Mucosa of stomach (tissue), 1 donor: ENCODE measurements around the gene URI1.
A peak's percentile ranks its signal among the peaks of the same experiment; 100 is the strongest.
"Not testable (repeated sequence)": the region's sequence is repeated elsewhere in the genome, so short reads cannot be mapped to it uniquely, and the experiment has no call there.

Source experiments
- H3K27me3 ChIP-seq: one replicate; pipeline ENCODE4 v1.7.0; 2013; ENCODE audit warnings: mild to moderate bottlenecking, low read length; ENCODE audit not compliant: control insufficient read depth, insufficient read depth
- H3K36me3 ChIP-seq: one replicate; pipeline ENCODE4 v1.7.0; 2013; ENCODE audit warnings: low read length; ENCODE audit not compliant: control insufficient read depth, insufficient read depth
- H3K4me1 ChIP-seq: one replicate; pipeline ENCODE4 v1.7.0; 2013; ENCODE audit warnings: mild to moderate bottlenecking, low read length; ENCODE audit not compliant: control insufficient read depth, insufficient read depth
- H3K4me3 ChIP-seq: one replicate; pipeline ENCODE4 v1.7.0; 2013; ENCODE audit warnings: low read length
- H3K9ac ChIP-seq: one replicate; pipeline ENCODE4 v1.7.0; 2013; ENCODE audit warnings: mild to moderate bottlenecking, low read length, moderate library complexity
- H3K9me3 ChIP-seq: one replicate; pipeline ENCODE4 v1.7.0; 2013; ENCODE audit warnings: mild to moderate bottlenecking, low read length, moderate library complexity; ENCODE audit not compliant: control insufficient read depth
- donor health status: Pancreatic carcinoma.

URI1 gene

GRCh38 chr19:29941828-29942403, at the start of gene URI1:
URI1 (plus strand) TSS chr19:29942239; CDS start chr19:29942548, 309 bp downstream.
- peaks cover 5% of the 10 kb centered on the region for H3K4me1 ChIP-seq
- H3K4me3 ChIP-seq: peak within 1 kb of the TSS; percentile 88
- H3K36me3 ChIP-seq: no peaks in the 10 kb centered on the region
- H3K27me3 ChIP-seq: peaks cover 9% of the 10 kb centered on the region
- peak within 1 kb of the TSS; percentile 77 for H3K9ac ChIP-seq
- H3K9me3 ChIP-seq: no peaks in the 10 kb centered on the region

GRCh38 chr19:29893606-29894284, 48.3 kb upstream of the URI1 start:
- Histone ChIP-seq H3K9me3 (no peaks in the 10 kb centered on the region), H3K4me3 (no peak overlapping the region), H3K27me3 (peaks cover 3% of the 10 kb centered on the region)

GRCh38 chr19:29896802-29897201, 45.2 kb upstream of the URI1 start:
- Histone ChIP-seq H3K27me3 (peaks cover 3% of the 10 kb centered on the region), H3K4me3 (no peak overlapping the region), H3K4me1 (no peaks in the 10 kb centered on the region), H3K9ac (no peak overlapping the region), H3K36me3 (no peaks in the 10 kb centered on the region), H3K9me3 (no peaks in the 10 kb centered on the region)

More at GRCh38 chr19:29893606-29894284, 48.3 kb upstream of the URI1 start:
- Histone ChIP-seq H3K4me1 (no peaks in the 10 kb centered on the region), H3K36me3 (no peaks in the 10 kb centered on the region), H3K9ac (no peak overlapping the region)

- Histone ChIP-seq H3K9ac (no peak overlapping the region), H3K9me3 (no peaks in the 10 kb centered on the region), H3K27me3 (peaks cover 3% of the 10 kb centered on the region), H3K4me1 (no peaks in the 10 kb centered on the region), H3K4me3 (no peak overlapping the region), H3K36me3 (no peaks in the 10 kb centered on the region)
Measured at GRCh38 chr19:29897466-29897865, 44.6 kb upstream of the URI1 start.

GRCh38 chr19:29904017-29904416, 38.0 kb upstream of the URI1 start:
- Histone ChIP-seq H3K27me3 (no peaks in the 10 kb centered on the region), H3K4me3 (no peak overlapping the region), H3K36me3 (no peaks in the 10 kb centered on the region), H3K9ac (no peak overlapping the region), H3K9me3 (no peaks in the 10 kb centered on the region), H3K4me1 (no peaks in the 10 kb centered on the region)

GRCh38 chr19:29908963-29909944, 32.8 kb upstream of the URI1 start:
- no peak overlapping the region for H3K9ac ChIP-seq
- H3K4me1 ChIP-seq: no peaks in the 10 kb centered on the region

GRCh38 chr19:29914933-29915332, 27.1 kb upstream of the URI1 start:
- H3K9ac ChIP-seq: no peak overlapping the region
- no peaks in the 10 kb centered on the region for H3K9me3 ChIP-seq

More at GRCh38 chr19:29908963-29909944, 32.8 kb upstream of the URI1 start:
- H3K36me3 ChIP-seq: no peaks in the 10 kb centered on the region
- H3K9me3 ChIP-seq: no peaks in the 10 kb centered on the region
- H3K27me3 ChIP-seq: no peaks in the 10 kb centered on the region
- H3K4me3 ChIP-seq: no peak overlapping the region

GRCh38 chr19:29915832-29916231, 26.2 kb upstream of the URI1 start:
- H3K27me3 ChIP-seq, H3K4me3 ChIP-seq, H3K36me3 ChIP-seq, H3K9me3 ChIP-seq, H3K4me1 ChIP-seq, H3K9ac ChIP-seq: not testable (repeated sequence)

More at GRCh38 chr19:29914933-29915332, 27.1 kb upstream of the URI1 start:
- H3K4me1 ChIP-seq: peaks cover 4% of the 10 kb centered on the region
- no peaks in the 10 kb centered on the region for H3K36me3 ChIP-seq
- H3K27me3 ChIP-seq: no peaks in the 10 kb centered on the region
- no peak overlapping the region for H3K4me3 ChIP-seq

- Histone ChIP-seq H3K27me3 (no peaks in the 10 kb centered on the region), H3K9ac (no peak overlapping the region), H3K4me3 (no peak overlapping the region), H3K36me3 (no peaks in the 10 kb centered on the region), H3K4me1 (peaks cover 4% of the 10 kb centered on the region), H3K9me3 (no peaks in the 10 kb centered on the region)
Measured at GRCh38 chr19:29917911-29918310, 24.1 kb upstream of the URI1 start.

GRCh38 chr19:29918891-29919290, 23.1 kb upstream of the URI1 start:
- H3K9ac ChIP-seq: no peak overlapping the region
- H3K36me3 ChIP-seq: no peaks in the 10 kb centered on the region
- H3K27me3 ChIP-seq: no peaks in the 10 kb centered on the region
- peaks cover 4% of the 10 kb centered on the region for H3K4me1 ChIP-seq
- H3K4me3 ChIP-seq: no peak overlapping the region
- no peaks in the 10 kb centered on the region for H3K9me3 ChIP-seq

- Histone ChIP-seq H3K4me3 (no peak overlapping the region), H3K4me1 (no peaks in the 10 kb centered on the region), H3K36me3 (no peaks in the 10 kb centered on the region), H3K27me3 (no peaks in the 10 kb centered on the region), H3K9ac (no peak overlapping the region), H3K9me3 (no peaks in the 10 kb centered on the region)
Measured at GRCh38 chr19:29922972-29923371, 19.1 kb upstream of the URI1 start.

- no peak overlapping the region for H3K4me3 ChIP-seq
- no peaks in the 10 kb centered on the region for H3K36me3 ChIP-seq
- H3K9me3 ChIP-seq: no peaks in the 10 kb centered on the region
- H3K4me1 ChIP-seq: no peaks in the 10 kb centered on the region
- H3K27me3 ChIP-seq: no peaks in the 10 kb centered on the region
- H3K9ac ChIP-seq: no peak overlapping the region
Measured at GRCh38 chr19:29923653-29924052, 18.4 kb upstream of the URI1 start.
